ENCODE data around the gene ANGPT4. TPM values are rescaled to one million over a fixed set of nuclear protein-coding genes. Genes with fewer than 3 reads are reported as not detected.

ANGPT4 gene
- total and polyA plus RNA-seq, 2 of the 8 experiments (the other 6 are each of a cell fraction or from before 2014, with no cell fraction given), result 0.07 to 0.33 TPM

- 74 to 100% methylated on average over 1 to 7 of the region's 7 CpGs for WGBS, 2 experiments (ENCODE audit: extremely low coverage in 1 of 2, insufficient coverage in 1 of 2, insufficient read length in 1 of 2, insufficient replicate concordance in 2 of 2, low coverage in 1 of 2, low lambda C conversion rate in 2 of 2, missing lambda C conversion rate in 1 of 2)
- no peak overlapping the region for H4K5ac ChIP-seq (ENCODE audit: insufficient read length, low read depth, low read length)
- H2AFZ ChIP-seq (ENCODE audit: low read length), result no peak overlapping the region
- TF ChIP-seq RBBP5 (IDR thresholded peaks at IDR 0.05; ENCODE audit: borderline replicate concordance, low read depth, low read length) (no peak), GTF2F1 (IDR thresholded peaks at IDR 0.05; ENCODE audit: borderline replicate concordance, low read depth, low read length) (no peak), ATF3 (IDR thresholded peaks at IDR 0.05; ENCODE audit: insufficient read depth, low read depth, low read length) (no peak), EZH2 (IDR thresholded peaks at IDR 0.05; ENCODE audit: low read depth, low read length, severe bottlenecking) (no peak)
- peaks cover 0 to 3% (median 0%) of the 10 kb centered on the region in 4 experiments; a peak in 1 of 7 replicates for H3K27me3 ChIP-seq (replicated peaks in 1 of 4; ENCODE audit: control insufficient read depth in 3 of 4, extremely low read depth in 1 of 4, insufficient read depth in 3 of 4, low read length in 3 of 4)
- no peaks in the 10 kb centered on the region for H3K79me2 ChIP-seq (ENCODE audit: control insufficient read depth in 1 of 2, insufficient read depth in 2 of 2, low read length in 2 of 2)
- no peak overlapping the region for H3K4ac ChIP-seq (replicated peaks; ENCODE audit: insufficient read length, low read depth, low read length)
- H2BK120ac ChIP-seq (replicated peaks; ENCODE audit: low read depth, low read length), result no peak overlapping the region
- CTCF ChIA-PET (ENCODE audit: partially characterized antibody), result interaction anchor here (0.7 to 12.5 kb wide), 36 partner anchors 12 to 254 kb away, joined by 3 to 191 read pairs (median 8); partner anchors contain the start of gene ANGPT4
- no peak overlapping the region for H2BK15ac ChIP-seq (ENCODE audit: low read length)
- H4K8ac ChIP-seq (ENCODE audit: extremely low read depth, insufficient read depth, low read length), result no peak overlapping the region
- no peak overlapping the region for H3K18ac ChIP-seq (ENCODE audit: extremely low read depth, low read length)
- no peak overlapping the region for H3K4me3 ChIP-seq (ENCODE audit: extremely low read depth in 1 of 4, insufficient read depth in 2 of 4, low read depth in 3 of 4, low read length in 4 of 4)
- H3K23ac ChIP-seq (ENCODE audit: insufficient read length), result no peak overlapping the region
- H2BK20ac ChIP-seq (ENCODE audit: low read length), result no peak overlapping the region
- H3K9ac ChIP-seq (replicated peaks in 1 of 4; ENCODE audit: extremely low read depth in 1 of 4, low read depth in 3 of 4, low read length in 3 of 4), result no peak overlapping the region
- DNase-seq (ENCODE audit: low read depth in 1 of 2, low spot score in 2 of 2) (no peak), FAIRE-seq (no peak)
- no peak overlapping the region for H2BK12ac ChIP-seq (ENCODE audit: low read depth, low read length)
- no peaks in the 10 kb centered on the region for H3K79me1 ChIP-seq (ENCODE audit: low read depth, low read length)
- no peaks in the 10 kb centered on the region for H3K23me2 ChIP-seq (ENCODE audit: low read depth, low read length)
- H3K14ac ChIP-seq (ENCODE audit: insufficient read length), result no peak overlapping the region
- POLR2A ChIA-PET (ENCODE audit: partially characterized antibody), result interaction anchor here (0.6 to 1.3 kb wide), 4 partner anchors 71 to 413 kb away, joined by 3 read pairs; no protein-coding TSS in a partner anchor
- H3K56ac ChIP-seq (replicated peaks; ENCODE audit: insufficient read length, low read depth, low read length), result no peak overlapping the region
- H4K91ac ChIP-seq (replicated peaks; ENCODE audit: insufficient read length, low read length), result no peak overlapping the region
- no peak overlapping the region for H3K4me2 ChIP-seq (ENCODE audit: insufficient read depth in 1 of 2, low read depth in 2 of 2, low read length in 2 of 2)
- H3K4me1 ChIP-seq (replicated peaks in 1 of 4; ENCODE audit: control insufficient read depth in 3 of 4, insufficient read depth in 4 of 4, low read length in 3 of 4), result peaks cover 0 to 3% (median under 1%) of the 10 kb centered on the region in 4 experiments; a peak in 3 of 7 replicates
- H2AK5ac ChIP-seq (ENCODE audit: low read depth, low read length), result no peak overlapping the region
- H3K36me3 ChIP-seq (ENCODE audit: control insufficient read depth in 2 of 4, insufficient read depth in 4 of 4, low read length in 3 of 4), result no peaks in the 10 kb centered on the region
- H3K27ac ChIP-seq (ENCODE audit: low read depth, low read length), result no peak overlapping the region
- no peaks in the 10 kb centered on the region for H3K9me3 ChIP-seq (ENCODE audit: insufficient read depth in 2 of 2, low read depth in 1 of 2, low read length in 1 of 2)
- H2BK5ac ChIP-seq (ENCODE audit: low read depth, low read length), result no peak overlapping the region
- peaks cover 0 to 3% of the 10 kb centered on the region in 2 experiments for H4K20me1 ChIP-seq (replicated peaks in 1 of 2; ENCODE audit: control insufficient read depth in 1 of 2, insufficient read depth in 2 of 2, low read length in 2 of 2)
Measured at GRCh38 chr20:955656-956055, 39.5 kb upstream of the ANGPT4 start.
